GM19455 (cell line): ENCODE measurements around the gene FRK.
"Not testable (repeated sequence)": the region's sequence is repeated elsewhere in the genome, so short reads cannot be mapped to it uniquely, and the experiment has no call there.

Experiments
- ATAC-seq: cut with Tn5 transposase; IDR thresholded peaks from one replicate; pipeline ENCODE4 v1.9.1; 2021; ENCODE audit not compliant: unreplicated experiment

FRK gene

GRCh38 chr6:116060572-116061283 is at the start of gene FRK:
TSS of gene FRK (minus strand) at chr6:116060891. CDS start at chr6:116060311, 580 bp downstream.
- peak; percentile 39 for ATAC-seq

- ATAC-seq = no peak
Measured at GRCh38 chr6:116108836-116109235, 48.1 kb upstream of the FRK start.

GRCh38 chr6:116106146-116106545 is 45.5 kb upstream of the FRK start:
- no peak for ATAC-seq

- ATAC-seq = no peak
Measured at GRCh38 chr6:116105247-116105646, 44.6 kb upstream of the FRK start.

- no peak for ATAC-seq
Measured at GRCh38 chr6:116104636-116105035, 43.9 kb upstream of the FRK start.

GRCh38 chr6:116102873-116103272 is 42.2 kb upstream of the FRK start:
- no peak for ATAC-seq

- ATAC-seq = no peak
Measured at GRCh38 chr6:116101790-116102189, 41.1 kb upstream of the FRK start.

GRCh38 chr6:116101302-116101718 is 40.6 kb upstream of the FRK start:
- no peak for ATAC-seq

GRCh38 chr6:116100419-116101301 is 40.0 kb upstream of the FRK start, which contains the start of gene NT5DC1:
TSS of gene NT5DC1 (plus strand) at chr6:116100853. CDS start at chr6:116100931, 78 bp downstream.
- ATAC-seq = peak; percentile 89

- ATAC-seq = no peak
Measured at GRCh38 chr6:116099036-116099435, 38.3 kb upstream of the FRK start.

- ATAC-seq = no peak
Measured at GRCh38 chr6:116096979-116097816, 36.5 kb upstream of the FRK start.

GRCh38 chr6:116096048-116096759 is 35.5 kb upstream of the FRK start:
- ATAC-seq = not testable (repeated sequence)

- no peak for ATAC-seq
Measured at GRCh38 chr6:116094041-116094440, 33.4 kb upstream of the FRK start.

- peak; percentile 53 for ATAC-seq
Measured at GRCh38 chr6:116090251-116090650, 29.6 kb upstream of the FRK start.

- no peak for ATAC-seq
Measured at GRCh38 chr6:116088946-116089345, 28.3 kb upstream of the FRK start.

GRCh38 chr6:116087437-116088027 is 26.8 kb upstream of the FRK start:
- peak; percentile 96 for ATAC-seq

GRCh38 chr6:116084284-116084683 is 23.6 kb upstream of the FRK start:
- ATAC-seq = no peak

GRCh38 chr6:116083052-116083451 is 22.4 kb upstream of the FRK start:
- no peak for ATAC-seq

GRCh38 chr6:116078945-116079344 is 18.3 kb upstream of the FRK start:
- ATAC-seq = no peak

- no peak for ATAC-seq
Measured at GRCh38 chr6:116078522-116078921, 17.8 kb upstream of the FRK start.
